NCI-H2171 (cell line): ENCODE data around the gene PROSER2.

Experiments used
- DNase-seq: peaks from one replicate; lab custom pipeline; 2025; lab: John Stamatoyannopoulos, UW

The PROSER2 gene

GRCh38 chr10:11823122-11823988 lies at the start of gene PROSER2:
PROSER2 (plus strand) TSS chr10:11823356; CDS start chr10:11852078, 28,722 bp downstream.
- DNase-seq = no peak

GRCh38 chr10:11773761-11774441 lies 49.3 kb upstream of the PROSER2 start:
- DNase-seq = no peak

GRCh38 chr10:11775412-11775811 lies 47.7 kb upstream of the PROSER2 start:
- no peak for DNase-seq

- DNase-seq = no peak
Observed at GRCh38 chr10:11776080-11776479, 47.1 kb upstream of the PROSER2 start.

GRCh38 chr10:11781114-11781513 lies 42.0 kb upstream of the PROSER2 start:
- no peak for DNase-seq

- DNase-seq = peak; percentile 1
Observed at GRCh38 chr10:11782793-11783557, 40.2 kb upstream of the PROSER2 start.

GRCh38 chr10:11783558-11783865 lies 39.6 kb upstream of the PROSER2 start:
- no peak for DNase-seq

GRCh38 chr10:11787374-11787773 lies 35.8 kb upstream of the PROSER2 start:
- DNase-seq = no peak

GRCh38 chr10:11787846-11788245 lies 35.3 kb upstream of the PROSER2 start:
- DNase-seq = no peak

GRCh38 chr10:11789306-11789705 lies 33.9 kb upstream of the PROSER2 start:
- no peak for DNase-seq

- no peak for DNase-seq
Observed at GRCh38 chr10:11789956-11790355, 33.2 kb upstream of the PROSER2 start.

- DNase-seq = no peak
Observed at GRCh38 chr10:11793762-11794479, 29.2 kb upstream of the PROSER2 start.

- no peak for DNase-seq
Observed at GRCh38 chr10:11794566-11794965, 28.6 kb upstream of the PROSER2 start.

- no peak for DNase-seq
Observed at GRCh38 chr10:11795101-11795920, 27.8 kb upstream of the PROSER2 start.

GRCh38 chr10:11796474-11796873 lies 26.7 kb upstream of the PROSER2 start:
- no peak for DNase-seq

- DNase-seq = no peak
Observed at GRCh38 chr10:11797281-11797680, 25.9 kb upstream of the PROSER2 start.

GRCh38 chr10:11797847-11798633 lies 25.1 kb upstream of the PROSER2 start:
- no peak for DNase-seq

- DNase-seq = no peak
Observed at GRCh38 chr10:11798845-11799735, 24.1 kb upstream of the PROSER2 start.

GRCh38 chr10:11799736-11800080 lies 23.4 kb upstream of the PROSER2 start:
- no peak for DNase-seq
